HG03097 (cell line): ENCODE data around the gene PLSCR2.
"Not testable (repeated sequence)": the region's sequence is repeated elsewhere in the genome, so short reads cannot be mapped to it uniquely, and the experiment has no call there.

ENCODE experiments used
- ATAC-seq: cut with Tn5 transposase; IDR thresholded peaks from one replicate; pipeline ENCODE4 v1.9.1; 2021; ENCODE audit not compliant: unreplicated experiment, low FRiP score

Gene PLSCR2

GRCh38 chr3:146491303-146491702 is 21.9 kb upstream of the PLSCR2 start:
- no peak for ATAC-seq

DNA sequence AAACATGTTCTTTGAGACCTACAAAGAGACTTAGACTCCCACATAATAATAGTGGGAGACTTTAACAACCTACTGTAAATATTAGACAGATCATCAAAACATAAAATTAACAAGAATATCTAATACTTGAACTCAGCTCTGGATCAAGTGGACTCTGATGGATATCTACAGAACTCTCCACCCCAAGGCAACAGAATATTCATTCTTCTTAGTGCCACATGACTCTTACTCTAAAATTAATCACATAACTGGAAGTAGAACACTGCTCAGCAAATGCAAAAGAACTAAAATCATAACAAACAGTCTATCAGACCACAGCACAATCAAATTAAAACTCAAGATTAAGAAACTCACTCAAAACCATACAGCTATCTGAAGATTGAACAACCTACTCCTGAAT is 15.9 kb upstream of the PLSCR2 start:
- ATAC-seq, result no peak

GRCh38 chr3:146476094-146476740 is 6.9 kb upstream of the PLSCR2 start:
- ATAC-seq, result no peak

DNA sequence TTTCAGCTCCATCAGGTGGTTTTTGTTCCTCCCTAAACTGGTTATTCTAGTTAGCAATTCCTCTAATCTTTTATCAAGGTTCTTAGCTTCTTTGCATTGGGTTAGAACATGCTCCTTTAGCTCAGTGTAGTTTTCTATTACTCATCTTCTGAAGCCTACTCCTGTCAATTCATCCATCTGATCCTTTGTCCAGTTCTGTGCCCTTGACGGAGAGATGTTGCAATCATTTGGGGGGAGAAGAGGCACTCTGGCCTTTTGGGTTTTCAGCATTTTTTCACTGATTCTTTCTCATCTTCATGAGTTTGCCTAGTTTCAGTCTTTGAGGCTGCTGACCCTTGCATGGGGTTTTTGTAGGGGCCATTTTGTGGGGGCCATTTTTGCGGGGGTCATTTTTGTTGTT is 5.6 kb upstream of the PLSCR2 start:
- ATAC-seq, result not testable (repeated sequence)

GRCh38 chr3:146473726-146474125 is 4.4 kb upstream of the PLSCR2 start:
- ATAC-seq, result no peak

- no peak for ATAC-seq
Observed at GRCh38 chr3:146472611-146473010, 3.2 kb upstream of the PLSCR2 start.

- no peak for ATAC-seq
Observed at GRCh38 chr3:146471012-146471411, 1.7 kb upstream of the PLSCR2 start.

GRCh38 chr3:146470425-146470990 is 1.1 kb upstream of the PLSCR2 start:
- ATAC-seq, result no peak

DNA sequence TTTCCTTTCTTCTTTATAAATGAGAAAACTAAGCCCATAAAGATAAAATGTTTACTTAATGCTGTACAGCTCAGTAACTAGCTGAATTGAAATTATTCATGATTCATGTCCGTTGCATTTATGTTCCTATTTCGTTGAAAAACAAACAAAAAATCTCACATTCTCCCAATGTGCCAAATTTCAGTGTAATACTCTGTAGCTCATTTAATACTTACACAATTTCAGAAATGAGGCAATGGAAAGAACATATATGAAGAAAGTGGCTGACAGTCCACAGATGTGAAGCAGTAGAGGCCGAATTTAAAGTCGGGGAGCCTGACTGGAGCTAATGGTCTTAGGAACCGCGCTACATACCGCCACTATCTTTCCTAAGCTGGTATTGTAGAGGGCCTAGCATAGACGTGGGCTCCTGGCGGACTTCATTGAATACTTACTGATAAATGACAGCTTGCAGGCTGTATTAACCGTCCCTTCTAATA is 651 bp downstream of the PLSCR2 start:
- no peak for ATAC-seq

DNA sequence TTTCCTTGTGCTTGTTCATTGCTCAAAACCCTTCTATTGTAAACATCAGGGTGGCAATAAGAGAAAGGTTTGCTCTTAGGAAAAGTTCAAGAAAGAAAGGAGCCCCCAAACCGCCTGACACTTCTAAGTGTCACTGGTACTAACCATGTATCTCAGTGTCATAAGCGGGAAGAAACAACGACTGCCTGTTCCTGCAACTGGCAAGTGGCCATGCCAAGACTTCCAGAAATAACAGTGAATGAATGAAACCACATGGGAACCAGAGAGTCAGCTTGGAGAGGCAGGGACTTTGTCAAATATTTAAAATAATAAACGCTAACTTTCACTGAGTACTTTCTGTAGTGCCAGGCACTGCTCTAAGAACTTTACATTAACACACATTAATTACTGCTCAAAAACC is 1.1 kb downstream of the PLSCR2 start:
- no peak for ATAC-seq

GRCh38 chr3:146466604-146467003 is 2.8 kb downstream of the PLSCR2 start:
- ATAC-seq, result no peak

- ATAC-seq, result no peak
Observed at GRCh38 chr3:146465693-146466465, 3.5 kb downstream of the PLSCR2 start.

DNA sequence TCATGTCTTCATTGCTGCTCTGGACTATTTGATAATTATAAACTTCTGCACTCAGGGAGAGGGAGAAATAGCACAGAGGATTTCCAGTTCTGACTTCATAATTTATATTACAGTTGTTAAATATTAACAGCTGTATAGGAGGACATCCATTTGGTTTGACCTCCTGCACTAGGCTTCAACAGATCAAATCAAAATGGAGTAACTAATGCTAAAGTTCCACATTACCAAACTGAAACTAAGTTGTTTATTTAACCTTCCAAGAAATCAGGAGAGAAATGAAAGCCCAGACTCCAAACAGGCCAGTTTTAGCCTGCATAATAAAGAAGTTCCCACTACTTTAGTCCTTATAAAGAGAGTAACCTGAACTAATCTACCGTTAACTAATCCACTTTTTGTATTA is 4.6 kb downstream of the PLSCR2 start:
- no peak for ATAC-seq

DNA sequence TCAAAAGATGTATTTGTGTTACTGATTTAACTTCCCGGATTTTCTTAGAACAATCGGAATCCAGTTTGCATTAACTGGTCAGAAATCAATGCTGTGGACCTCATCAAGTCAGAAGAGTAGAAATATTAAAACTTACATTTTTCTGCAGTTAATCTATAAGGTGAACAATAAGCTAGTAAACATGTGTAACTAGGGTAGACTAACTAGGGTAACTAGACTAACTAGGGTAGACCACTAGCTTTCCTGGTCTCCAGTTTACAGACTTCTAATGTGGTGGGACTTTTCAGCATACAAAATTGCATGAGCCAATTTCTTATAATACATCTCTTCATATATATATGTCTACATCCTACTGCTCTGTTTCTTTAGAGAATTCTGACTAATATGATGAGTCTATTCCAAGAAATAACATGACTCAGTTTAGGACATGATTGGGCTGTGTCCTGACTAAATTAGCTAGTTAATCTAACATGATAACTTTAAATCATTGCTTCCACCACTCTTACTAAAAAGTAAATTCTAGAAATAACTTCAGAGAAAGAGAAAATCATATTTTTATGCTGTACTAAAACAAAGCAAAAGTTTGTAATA is 5.3 kb downstream of the PLSCR2 start:
- no peak for ATAC-seq

GRCh38 chr3:146454796-146455195 is 14.6 kb downstream of the PLSCR2 start:
- no peak for ATAC-seq

DNA sequence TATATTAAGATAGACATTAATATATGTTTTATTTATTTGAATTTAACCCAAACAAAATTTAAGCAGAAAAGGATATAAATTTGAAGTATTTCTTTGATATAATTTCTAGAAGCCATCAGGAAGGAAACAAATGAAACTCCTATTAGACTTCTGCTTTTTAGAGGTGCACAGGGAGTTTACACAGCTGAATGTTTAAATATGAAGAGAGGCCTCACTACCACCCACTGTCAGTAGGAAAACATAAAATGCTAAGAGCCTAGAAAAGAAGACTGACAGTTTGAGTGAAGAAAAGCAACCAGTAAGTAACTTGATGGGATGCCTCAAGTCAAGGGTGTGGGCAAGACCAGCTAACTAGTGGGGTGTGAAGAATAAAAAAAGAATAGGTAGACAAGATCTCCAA is 19.7 kb downstream of the PLSCR2 start:
- ATAC-seq, result no peak

GRCh38 chr3:146449076-146449475 is 20.3 kb downstream of the PLSCR2 start:
- ATAC-seq, result no peak

DNA sequence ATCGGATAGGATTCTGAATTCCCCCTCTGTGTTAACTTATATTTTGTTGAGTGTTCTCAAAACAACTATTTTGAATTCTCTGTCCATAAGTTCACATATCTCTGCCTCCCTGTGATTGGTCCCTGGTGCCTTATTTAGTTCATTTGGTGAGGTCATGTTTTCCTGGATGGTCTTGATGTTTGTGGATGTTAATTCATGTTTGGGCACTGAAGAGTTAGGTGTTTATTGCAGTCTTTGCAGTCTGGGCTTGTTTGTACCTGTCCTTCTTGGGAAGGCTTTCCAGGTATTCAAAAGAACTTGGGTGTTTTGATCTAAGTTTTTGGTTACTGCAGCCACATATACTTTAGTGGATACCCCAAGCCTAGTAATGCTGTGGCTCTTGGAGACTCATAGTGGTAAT is 23.3 kb downstream of the PLSCR2 start:
- no peak for ATAC-seq

DNA sequence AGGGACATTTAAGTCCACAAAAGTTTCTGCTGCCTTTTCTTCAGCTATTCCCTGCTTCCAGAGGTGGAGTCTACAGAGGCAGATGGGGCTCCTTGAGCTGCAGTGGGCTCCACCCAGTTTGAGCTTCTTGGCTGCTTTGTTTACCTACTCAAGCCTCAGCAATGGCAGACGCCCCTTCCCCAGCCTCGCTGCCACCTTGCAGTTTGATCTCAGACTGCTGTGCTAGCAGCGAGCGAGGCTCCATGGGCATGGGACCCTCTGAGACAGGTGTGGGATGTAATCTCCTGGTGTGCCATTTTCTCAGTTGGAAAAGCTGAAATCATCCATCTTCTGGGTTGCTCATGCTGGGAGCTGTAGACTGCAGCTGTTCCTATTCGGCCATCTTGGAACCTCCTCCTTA is 29.1 kb downstream of the PLSCR2 start:
- ATAC-seq, result not testable (repeated sequence)

DNA sequence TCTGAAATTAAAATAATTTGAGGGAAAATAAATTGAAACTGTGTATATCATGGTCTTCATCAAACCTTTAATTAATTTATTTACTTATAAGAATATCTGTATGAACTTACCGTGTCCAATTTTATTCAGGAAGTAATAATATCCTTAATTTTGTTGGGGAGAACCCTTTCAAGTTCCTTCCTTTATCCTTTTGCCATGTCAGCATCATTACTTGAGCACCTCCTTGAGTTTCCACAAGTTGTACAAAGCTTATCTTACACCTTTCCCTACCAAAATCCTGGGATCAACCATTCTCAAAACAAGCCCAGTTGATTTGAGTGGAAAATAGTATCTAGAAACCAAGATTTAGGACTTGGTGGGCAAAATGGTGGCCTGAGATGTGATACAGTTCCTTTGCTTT is 37.3 kb downstream of the PLSCR2 start:
- no peak for ATAC-seq

GRCh38 chr3:146431240-146431639 is 38.1 kb downstream of the PLSCR2 start:
- no peak for ATAC-seq
